ENCODE results near the gene COL16A1. TPM values are rescaled to one million over a fixed set of nuclear protein-coding genes. Genes with fewer than 3 reads are reported as not detected.
A peak's percentile ranks its signal among the peaks of the same experiment; 100 is the strongest.

COL16A1 gene
- total RNA-seq, 1 donor from 2014 or later, result not detected

DNA sequence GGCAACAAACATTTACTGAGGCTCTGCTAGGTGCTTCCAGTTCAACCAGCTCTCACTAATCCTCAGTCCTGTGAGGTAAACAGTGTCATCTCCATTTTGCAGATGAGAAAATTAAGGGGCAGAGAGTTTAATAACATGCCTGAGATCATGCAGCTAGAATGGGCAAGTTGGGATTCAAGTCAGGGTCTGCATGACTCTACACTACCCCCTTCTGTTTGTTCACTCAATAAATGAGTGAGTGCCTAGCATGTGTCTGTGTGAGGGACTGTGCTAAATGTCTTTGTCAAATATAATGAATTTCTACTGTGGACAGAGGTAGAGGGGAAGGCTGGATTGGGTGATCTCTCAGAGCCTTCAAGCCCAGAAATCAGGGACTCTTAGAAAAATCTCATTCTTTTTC, 63.6 kb downstream of the COL16A1 start:
- H3K4me3 Mint-ChIP-seq (ENCODE audit: low read depth), result no peak overlapping the region
- no peak overlapping the region for H3K27ac Mint-ChIP-seq
- intact Hi-C loops (cut with micrococcal nuclease), result loop anchor here (10.0 kb wide), 2 partner anchors 125 to 435 kb away; partner anchors contain the start of genes ADGRB2 and TMEM39B
- H3K36me3 Mint-ChIP-seq (ENCODE audit: low read depth), result peaks cover 3% of the 10 kb centered on the region
- no peak for DNase-seq (ENCODE audit: low spot score)
- H3K4me1 Mint-ChIP-seq (ENCODE audit: low read depth), result peaks cover 13% of the 10 kb centered on the region
- no peaks in the 10 kb centered on the region for H3K9me3 Mint-ChIP-seq
- no peaks in the 10 kb centered on the region for H3K27me3 Mint-ChIP-seq (ENCODE audit: low read depth)

DNA sequence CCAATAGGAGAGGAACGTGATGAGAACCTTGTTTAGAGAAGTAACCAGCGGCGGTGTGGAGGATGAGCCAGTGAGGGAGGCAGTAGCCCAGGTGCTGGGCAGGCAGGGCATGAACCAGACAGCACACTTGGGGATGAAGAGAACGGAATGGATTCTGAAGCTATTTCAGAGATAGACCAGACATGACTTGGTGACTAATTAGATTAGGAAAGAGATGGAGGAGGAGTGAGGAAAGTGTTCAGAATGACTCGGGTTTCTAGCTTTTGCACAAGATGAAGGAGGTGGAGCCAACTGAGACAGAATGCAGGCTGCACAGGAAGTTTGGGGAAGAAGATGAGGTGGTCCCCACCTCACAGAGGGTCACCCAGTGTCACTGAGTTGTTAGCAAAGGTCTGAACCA, 64.3 kb downstream of the COL16A1 start:
- H3K36me3 Mint-ChIP-seq (ENCODE audit: low read depth), result peaks cover 7% of the 10 kb centered on the region
- intact Hi-C loops (cut with micrococcal nuclease), result no loop called here
- H3K4me3 Mint-ChIP-seq (ENCODE audit: low read depth), result no peak overlapping the region
- H3K4me1 Mint-ChIP-seq (ENCODE audit: low read depth), result peaks cover 9% of the 10 kb centered on the region
- no peak for DNase-seq (ENCODE audit: low spot score)
- H3K27ac Mint-ChIP-seq, result no peak overlapping the region
- no peaks in the 10 kb centered on the region for H3K27me3 Mint-ChIP-seq (ENCODE audit: low read depth)
- H3K9me3 Mint-ChIP-seq, result no peaks in the 10 kb centered on the region

DNA sequence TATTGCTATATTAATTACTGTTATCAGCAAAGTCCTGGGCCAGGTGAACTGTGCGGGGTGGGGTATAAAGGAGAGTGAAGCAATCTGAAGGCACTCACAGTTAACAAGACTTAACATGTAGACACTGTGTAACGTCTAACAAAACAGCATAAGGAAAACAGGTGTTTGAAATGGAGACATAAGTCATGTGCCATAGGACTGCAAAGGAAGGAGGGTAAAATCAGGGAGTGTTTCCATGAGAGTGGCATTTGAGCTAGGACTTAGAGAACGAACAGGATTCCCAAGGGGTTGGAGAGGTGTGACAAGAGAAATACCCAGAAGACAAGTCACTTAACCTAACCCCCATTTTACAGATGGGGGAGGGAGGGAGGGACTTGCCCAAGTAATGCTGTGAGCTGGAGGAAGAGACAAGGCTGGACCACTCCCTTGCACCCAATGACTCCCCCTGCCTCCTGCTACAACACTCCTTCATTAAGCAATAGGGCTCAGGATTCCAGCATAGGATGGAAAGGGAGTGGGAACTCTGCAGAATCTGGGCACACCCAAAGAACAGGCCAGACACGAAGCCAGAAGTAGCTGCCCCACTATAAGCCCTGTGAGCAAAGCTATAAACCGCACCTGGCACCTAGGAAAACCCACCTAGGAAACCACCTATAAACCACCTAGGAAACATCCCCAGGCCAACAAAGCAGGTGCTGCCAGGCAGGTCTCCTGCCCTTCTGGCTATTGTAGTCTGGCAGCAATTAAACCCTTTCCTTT, 65.7 kb downstream of the COL16A1 start:
- DNase-seq (ENCODE audit: low spot score), result no peak
- Mint-ChIP-seq H3K36me3 (ENCODE audit: low read depth) (peaks cover 8% of the 10 kb centered on the region), H3K9me3 (no peaks in the 10 kb centered on the region), H3K4me1 (ENCODE audit: low read depth) (peaks cover 7% of the 10 kb centered on the region), H3K27me3 (ENCODE audit: low read depth) (no peaks in the 10 kb centered on the region), H3K4me3 (ENCODE audit: low read depth) (no peak overlapping the region), H3K27ac (no peak overlapping the region)
- intact Hi-C loops (cut with micrococcal nuclease), result no loop called here

DNA sequence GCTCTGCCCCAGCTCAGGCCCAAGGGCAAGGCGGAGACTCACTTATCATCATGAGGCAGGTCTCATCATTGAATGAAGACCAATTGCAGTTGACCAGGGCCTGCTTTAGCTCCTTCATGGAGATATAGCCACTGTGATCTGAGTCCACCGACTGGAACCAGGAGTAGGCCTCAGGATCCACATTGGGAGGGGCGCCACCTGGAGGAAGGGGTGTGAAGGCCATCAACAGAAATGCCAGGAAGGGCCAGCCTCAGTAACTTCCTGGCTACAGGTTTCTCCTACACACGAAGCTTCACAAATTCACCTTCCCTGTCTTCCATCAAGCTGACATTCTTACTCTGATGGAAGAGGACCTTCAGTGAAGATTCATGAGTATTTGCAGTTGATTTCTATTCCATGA, 70.7 kb downstream of the COL16A1 start:
- Mint-ChIP-seq H3K4me3 (ENCODE audit: low read depth) (no peak overlapping the region), H3K4me1 (ENCODE audit: low read depth) (peaks cover 2% of the 10 kb centered on the region), H3K9me3 (no peaks in the 10 kb centered on the region), H3K27ac (no peak overlapping the region), H3K27me3 (ENCODE audit: low read depth) (no peaks in the 10 kb centered on the region), H3K36me3 (ENCODE audit: low read depth) (peaks cover 31% of the 10 kb centered on the region)
- intact Hi-C loops (cut with micrococcal nuclease), result no loop called here
- DNase-seq (ENCODE audit: low spot score), result peak; percentile 18

DNA sequence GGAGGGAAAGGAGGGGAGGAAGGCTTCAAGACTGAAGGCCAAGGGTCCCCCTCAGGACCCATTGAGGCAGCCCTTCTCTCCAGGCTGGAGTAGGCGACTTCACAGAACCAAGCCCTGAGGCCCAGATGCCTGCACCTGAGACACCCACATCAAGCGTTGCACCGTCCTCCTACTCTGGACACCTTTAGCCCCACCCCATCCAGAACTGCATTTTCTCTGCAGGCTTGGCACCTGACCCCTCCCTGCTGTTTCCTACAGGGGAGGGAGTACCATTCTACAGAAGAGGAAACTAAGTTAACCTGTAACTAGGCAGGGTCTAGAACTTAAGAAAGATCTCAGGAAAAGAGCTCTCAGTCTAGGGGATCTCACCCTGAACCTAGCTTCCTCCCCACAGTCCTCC, 71.2 kb downstream of the COL16A1 start:
- Mint-ChIP-seq H3K27me3 (ENCODE audit: low read depth) (no peaks in the 10 kb centered on the region), H3K27ac (no peak overlapping the region), H3K9me3 (no peaks in the 10 kb centered on the region), H3K4me1 (ENCODE audit: low read depth) (no peaks in the 10 kb centered on the region), H3K4me3 (ENCODE audit: low read depth) (no peak overlapping the region), H3K36me3 (ENCODE audit: low read depth) (peaks cover 34% of the 10 kb centered on the region)
- DNase-seq (ENCODE audit: low spot score), result no peak
- intact Hi-C loops (cut with micrococcal nuclease), result no loop called here

DNA sequence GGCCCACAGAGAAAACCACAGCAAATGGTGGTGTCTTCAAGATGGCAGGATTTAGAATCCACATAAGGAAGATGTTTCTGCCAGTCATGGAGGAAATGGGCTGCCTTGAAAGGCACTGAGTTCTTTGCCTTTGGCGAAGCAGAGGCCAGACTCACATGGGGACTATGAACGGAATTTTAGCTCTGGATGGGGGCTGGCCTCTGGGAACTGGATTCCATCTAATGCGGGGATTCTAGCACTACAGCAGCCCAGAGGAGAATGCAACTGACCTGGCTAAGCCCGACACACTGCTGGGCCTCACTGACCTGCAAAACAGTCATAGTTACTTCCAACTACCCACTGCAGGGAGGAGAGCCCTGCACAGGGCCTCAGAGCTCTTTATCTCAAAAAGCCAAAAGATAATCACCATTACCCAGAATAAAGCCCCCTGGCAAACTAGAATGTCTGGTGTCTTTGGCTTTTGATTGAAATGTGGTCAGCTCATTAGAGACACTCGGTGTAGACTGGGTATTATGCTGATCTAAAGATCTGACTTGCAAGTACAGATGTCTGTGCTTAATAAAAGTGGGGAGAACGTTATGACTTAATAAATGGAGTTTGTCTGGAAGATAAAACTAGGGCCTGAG, 74.8 kb downstream of the COL16A1 start:
- peaks cover 5% of the 10 kb centered on the region for H3K4me1 Mint-ChIP-seq (ENCODE audit: low read depth)
- H3K9me3 Mint-ChIP-seq, result no peaks in the 10 kb centered on the region

DNA sequence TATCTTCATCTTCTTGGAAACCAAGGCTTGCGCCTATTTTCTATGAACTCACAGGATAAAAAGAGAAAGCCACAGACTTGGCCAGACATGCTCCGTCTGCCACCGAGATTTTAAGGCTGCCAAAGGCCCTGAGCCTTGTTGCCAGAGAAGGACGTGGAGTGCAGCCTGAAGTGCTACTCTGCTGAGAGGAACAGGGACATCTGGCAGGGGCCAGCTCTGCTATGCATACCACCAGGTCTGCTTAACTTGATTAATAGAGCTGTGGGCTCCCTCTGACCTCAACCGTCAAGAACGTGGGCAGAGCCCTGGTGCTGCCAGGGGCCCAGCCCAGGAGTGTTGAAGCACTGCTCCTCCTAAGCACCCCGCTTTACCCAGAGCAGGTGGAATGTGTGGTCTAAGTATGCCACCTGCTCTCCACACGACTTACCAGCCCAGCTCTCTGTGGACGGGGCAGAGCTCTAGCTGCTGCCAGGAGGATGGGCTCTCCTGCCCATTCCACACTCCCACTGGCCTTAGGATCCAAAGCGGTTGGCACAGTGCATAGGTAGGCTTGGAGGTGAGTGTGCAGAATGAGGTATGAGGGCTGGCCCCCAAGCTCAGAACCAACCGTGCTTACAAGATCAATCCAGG, 75.8 kb downstream of the COL16A1 start:
- intact Hi-C loops (cut with micrococcal nuclease), result no loop called here
- H3K4me1 Mint-ChIP-seq (ENCODE audit: low read depth), result peaks cover 5% of the 10 kb centered on the region
- no peak for DNase-seq (ENCODE audit: low spot score)
- H3K4me3 Mint-ChIP-seq (ENCODE audit: low read depth), result no peak overlapping the region
- no peak overlapping the region for H3K27ac Mint-ChIP-seq
- H3K9me3 Mint-ChIP-seq, result no peaks in the 10 kb centered on the region
- no peaks in the 10 kb centered on the region for H3K27me3 Mint-ChIP-seq (ENCODE audit: low read depth)
- H3K36me3 Mint-ChIP-seq (ENCODE audit: low read depth), result peaks cover 29% of the 10 kb centered on the region

More for the DNA sequence above, 74.8 kb downstream of the COL16A1 start:
- Mint-ChIP-seq H3K36me3 (ENCODE audit: low read depth) (peaks cover 29% of the 10 kb centered on the region), H3K4me3 (ENCODE audit: low read depth) (no peak overlapping the region), H3K27ac (no peak overlapping the region), H3K27me3 (ENCODE audit: low read depth) (no peaks in the 10 kb centered on the region)
- DNase-seq (ENCODE audit: low spot score), result no peak
- intact Hi-C loops (cut with micrococcal nuclease), result no loop called here

DNA sequence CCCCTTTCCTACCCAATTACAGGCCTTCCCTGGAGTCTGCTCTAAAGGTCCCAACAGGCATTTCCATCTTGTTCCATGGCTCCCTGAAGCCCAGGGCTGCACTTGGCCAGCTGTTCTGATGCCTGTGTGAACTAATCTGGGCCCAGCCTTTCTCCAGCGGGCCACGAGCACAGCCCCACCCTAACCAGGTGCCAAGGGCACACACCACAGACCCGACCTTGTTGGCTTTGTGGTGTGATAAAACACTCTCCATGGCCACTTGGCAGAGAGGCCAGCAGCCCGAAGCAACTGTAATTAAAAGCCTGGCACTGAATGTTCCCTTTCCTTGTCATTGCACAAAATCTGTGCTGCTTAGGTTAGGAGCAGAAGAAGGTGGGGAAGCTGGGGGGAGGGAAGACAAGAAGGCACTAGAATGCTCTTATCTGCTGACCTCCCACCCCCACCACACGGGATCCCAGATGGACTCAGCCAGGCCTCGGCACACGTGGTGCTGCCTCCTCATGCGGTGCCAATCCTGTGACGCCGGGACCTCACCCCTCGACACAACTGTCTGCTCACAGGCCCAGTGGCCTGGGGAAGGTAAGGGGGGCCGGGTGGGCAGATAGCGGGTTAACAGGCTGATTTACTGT, 76.4 kb downstream of the COL16A1 start:
- Mint-ChIP-seq H3K36me3 (ENCODE audit: low read depth) (peaks cover 29% of the 10 kb centered on the region), H3K4me1 (ENCODE audit: low read depth) (peaks cover 5% of the 10 kb centered on the region), H3K27me3 (ENCODE audit: low read depth) (no peaks in the 10 kb centered on the region), H3K9me3 (no peaks in the 10 kb centered on the region), H3K4me3 (ENCODE audit: low read depth) (no peak overlapping the region), H3K27ac (no peak overlapping the region)
- intact Hi-C loops (cut with micrococcal nuclease), result no loop called here
- no peak for DNase-seq (ENCODE audit: low spot score)

DNA sequence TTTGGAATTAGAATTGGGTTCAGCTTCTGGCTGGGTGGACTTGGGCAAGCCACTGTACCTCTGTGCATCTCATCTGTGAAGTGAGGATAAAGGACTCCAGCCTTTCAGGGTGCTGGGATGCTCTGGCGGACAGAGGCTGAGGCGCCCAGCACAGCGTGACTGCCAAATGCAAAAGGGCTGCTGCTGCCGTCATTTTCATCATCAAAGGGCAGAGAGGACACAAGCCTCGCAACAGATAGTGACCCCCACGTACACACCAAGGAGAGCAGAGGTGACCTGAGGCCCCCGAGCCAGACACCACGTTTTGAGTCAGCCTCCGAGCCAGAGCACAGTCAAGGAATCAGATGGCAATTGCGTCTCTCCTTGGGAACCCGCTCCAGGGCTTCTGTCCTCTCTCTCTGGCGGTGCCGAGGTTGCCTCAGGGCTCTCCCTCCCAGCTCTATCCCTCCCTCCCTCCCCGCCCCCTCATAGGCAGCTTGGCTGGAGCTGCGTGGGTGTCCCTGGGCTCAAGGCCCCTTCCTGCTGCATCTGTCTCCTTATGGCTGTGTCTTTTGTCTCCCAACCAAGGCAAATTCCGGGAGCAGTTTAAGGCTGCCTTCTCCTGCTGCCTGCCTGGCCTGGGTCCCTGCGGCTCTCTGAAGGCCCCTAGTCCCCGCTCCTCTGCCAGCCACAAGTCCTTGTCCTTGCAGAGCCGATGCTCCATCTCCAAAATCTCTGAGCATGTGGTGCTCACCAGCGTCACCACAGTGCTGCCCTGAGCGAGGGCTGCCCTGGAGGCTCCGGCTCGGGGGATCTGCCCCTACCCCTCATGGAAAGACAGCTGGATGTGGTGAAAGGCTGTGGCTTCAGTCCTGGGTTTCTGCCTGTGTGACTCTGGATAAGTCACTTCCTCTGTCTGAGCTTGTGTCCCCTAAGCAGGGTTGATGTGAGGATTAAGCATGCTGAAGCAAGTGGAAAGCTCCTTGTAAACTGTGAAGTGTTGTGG, 77.3 kb downstream of the COL16A1 start:
- Mint-ChIP-seq H3K27me3 (ENCODE audit: low read depth) (no peaks in the 10 kb centered on the region), H3K27ac (no peak overlapping the region), H3K36me3 (ENCODE audit: low read depth) (peaks cover 29% of the 10 kb centered on the region), H3K9me3 (no peaks in the 10 kb centered on the region), H3K4me1 (ENCODE audit: low read depth) (peaks cover 5% of the 10 kb centered on the region), H3K4me3 (ENCODE audit: low read depth) (no peak overlapping the region)
- intact Hi-C loops (cut with micrococcal nuclease), result no loop called here
- no peak for DNase-seq (ENCODE audit: low spot score)

DNA sequence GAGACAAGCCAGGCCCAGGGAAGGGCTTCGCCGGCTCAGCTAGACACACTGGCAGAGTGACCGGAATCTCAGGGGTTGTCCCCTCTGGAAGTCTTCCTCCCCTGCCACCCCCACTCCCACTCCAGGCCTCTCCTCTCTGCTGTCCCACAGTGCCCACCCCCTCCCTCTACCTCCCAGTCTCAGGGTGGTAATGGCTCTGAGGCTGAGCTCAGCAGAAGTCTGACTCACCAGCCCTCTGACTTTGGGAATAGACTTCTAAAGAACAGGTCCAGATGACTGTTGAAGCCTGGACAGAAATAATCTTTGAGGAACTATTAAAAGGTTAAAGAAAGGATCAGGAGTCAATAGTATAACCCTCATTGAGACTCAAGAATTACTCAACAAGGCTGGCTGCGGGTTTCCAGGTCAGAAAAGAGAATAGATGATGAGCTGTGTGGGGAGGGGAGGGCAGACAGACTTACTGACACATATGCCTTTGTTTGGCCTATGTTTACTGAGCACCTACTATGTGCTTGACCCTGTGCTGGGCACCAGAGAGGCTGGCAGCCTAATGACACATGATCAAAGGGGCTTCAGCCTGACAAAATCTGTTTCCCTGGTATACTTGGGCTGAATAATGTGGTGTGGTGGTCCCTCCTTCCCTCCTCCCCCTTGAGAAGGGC, 78.1 kb downstream of the COL16A1 start:
- no peaks in the 10 kb centered on the region for H3K9me3 Mint-ChIP-seq
- no peaks in the 10 kb centered on the region for H3K27me3 Mint-ChIP-seq (ENCODE audit: low read depth)
- no peak for DNase-seq (ENCODE audit: low spot score)
- no peak overlapping the region for H3K4me3 Mint-ChIP-seq (ENCODE audit: low read depth)
- peaks cover 26% of the 10 kb centered on the region for H3K36me3 Mint-ChIP-seq (ENCODE audit: low read depth)
- peaks cover 5% of the 10 kb centered on the region for H3K4me1 Mint-ChIP-seq (ENCODE audit: low read depth)
- intact Hi-C loops (cut with micrococcal nuclease), result no loop called here
- no peak overlapping the region for H3K27ac Mint-ChIP-seq

DNA sequence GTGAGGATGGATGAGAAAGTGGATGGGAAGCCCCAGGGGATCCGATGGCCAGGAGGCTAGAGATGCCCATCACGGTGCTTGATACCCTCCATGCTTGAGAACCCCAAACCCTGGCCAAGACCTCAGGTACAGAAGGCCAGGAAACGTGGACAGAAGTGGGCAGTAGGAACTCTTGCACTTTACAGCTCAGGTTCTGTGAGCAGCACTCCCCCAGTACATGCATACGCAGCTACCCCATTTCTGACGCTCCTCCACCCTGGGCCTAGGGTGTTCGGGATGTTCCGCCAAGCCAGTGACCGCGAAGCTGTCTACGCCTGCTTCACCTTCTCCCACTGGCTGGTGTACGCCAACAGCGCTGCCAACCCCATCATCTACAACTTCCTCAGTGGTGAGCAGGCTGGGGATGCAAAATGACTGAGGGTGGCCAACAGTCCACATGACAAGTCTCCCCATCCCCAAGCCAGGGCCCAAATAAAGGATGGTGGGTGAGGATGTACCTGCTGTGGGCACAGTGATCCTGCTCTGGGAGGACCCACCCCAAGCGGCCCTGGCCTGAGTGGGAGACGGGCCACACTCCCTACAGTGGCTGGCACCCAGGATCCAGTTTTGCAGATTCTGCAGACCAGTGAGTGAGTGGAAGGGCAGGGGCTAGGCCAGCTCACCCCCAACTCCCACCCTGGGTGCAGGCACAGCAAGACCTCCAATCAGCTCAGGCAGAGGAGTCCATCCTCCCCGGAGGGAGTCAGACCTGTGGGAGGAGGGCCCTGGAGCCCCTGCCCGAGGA, 78.9 kb downstream of the COL16A1 start:
- no peak for DNase-seq (ENCODE audit: low spot score)
- Mint-ChIP-seq H3K4me1 (ENCODE audit: low read depth) (peaks cover 5% of the 10 kb centered on the region), H3K9me3 (no peaks in the 10 kb centered on the region), H3K36me3 (ENCODE audit: low read depth) (peaks cover 20% of the 10 kb centered on the region), H3K27ac (no peak overlapping the region), H3K27me3 (ENCODE audit: low read depth) (no peaks in the 10 kb centered on the region), H3K4me3 (ENCODE audit: low read depth) (no peak overlapping the region)
- intact Hi-C loops (cut with micrococcal nuclease), result no loop called here
